Stimulated activated naive CD4-positive, alpha-beta T cell treated with Interleukin-2 at 50 U/mL for 16 hours (primary cell): ENCODE results near the gene SLC35E2B.
"Not testable (repeated sequence)": the region's sequence is repeated elsewhere in the genome, so short reads cannot be mapped to it uniquely, and the experiment has no call there.

Experiments used
- DNase-seq: peaks from one replicate; lab custom pipeline; 2025; lab: John Stamatoyannopoulos, UW

The SLC35E2B gene

DNA sequence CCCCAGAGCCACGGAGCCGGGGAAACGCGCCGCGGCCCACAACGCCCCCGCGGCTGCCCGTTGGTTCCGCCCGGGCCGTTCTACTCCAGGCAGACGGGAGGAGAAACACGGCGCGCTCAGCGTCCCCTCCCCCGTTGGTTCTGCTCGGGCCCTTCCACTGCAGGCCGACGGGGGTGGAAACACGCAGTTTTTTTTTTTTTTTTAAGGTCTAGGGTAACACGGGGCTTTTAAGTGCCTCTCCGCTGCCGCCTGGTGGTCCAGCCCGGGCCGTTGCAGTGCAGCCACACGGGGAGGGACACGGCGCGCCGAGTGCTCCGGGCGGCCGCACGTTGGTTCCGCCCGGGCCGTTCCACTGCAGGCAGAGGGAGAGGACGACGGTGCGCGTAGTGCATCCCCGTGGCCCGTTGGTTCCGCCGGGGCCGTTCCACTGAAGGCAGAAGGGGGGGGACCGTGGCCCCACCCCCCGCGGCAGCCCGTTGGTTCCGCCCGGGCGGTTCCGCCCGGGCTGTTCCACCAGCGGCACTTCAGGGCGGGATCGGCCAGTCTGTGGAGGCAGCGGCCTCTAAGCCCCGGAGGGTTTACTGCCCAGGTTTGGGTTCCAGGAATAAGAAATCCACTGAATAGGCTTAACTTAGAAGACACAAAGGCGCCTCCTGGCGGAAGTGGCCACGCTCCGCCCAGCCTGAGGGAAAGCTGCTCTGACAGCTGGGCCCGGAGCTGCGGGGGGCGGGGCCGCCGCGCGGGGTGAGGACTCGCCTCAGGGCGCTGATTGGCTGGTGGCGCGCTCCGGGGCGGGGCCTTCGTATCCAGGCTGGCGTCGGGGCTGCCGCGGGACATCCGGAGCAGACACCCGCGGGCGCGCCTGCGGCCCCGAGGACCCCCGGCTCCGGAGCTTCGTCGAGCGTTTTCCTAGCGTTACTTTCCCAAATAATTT lies at the start of gene SLC35E2B:
Gene SLC35E2B (minus strand): TSS at position 82 of the 934 bp plus-strand sequence. CDS start 16,096 bp downstream, outside the sequence.
- peak; percentile 77 for DNase-seq

- DNase-seq = not testable (repeated sequence)
Measured at GRCh38 chr1:1741013-1741412, 48.4 kb upstream of the SLC35E2B start.

GRCh38 chr1:1738799-1739337 lies 46.3 kb upstream of the SLC35E2B start:
- DNase-seq = not testable (repeated sequence)

DNA sequence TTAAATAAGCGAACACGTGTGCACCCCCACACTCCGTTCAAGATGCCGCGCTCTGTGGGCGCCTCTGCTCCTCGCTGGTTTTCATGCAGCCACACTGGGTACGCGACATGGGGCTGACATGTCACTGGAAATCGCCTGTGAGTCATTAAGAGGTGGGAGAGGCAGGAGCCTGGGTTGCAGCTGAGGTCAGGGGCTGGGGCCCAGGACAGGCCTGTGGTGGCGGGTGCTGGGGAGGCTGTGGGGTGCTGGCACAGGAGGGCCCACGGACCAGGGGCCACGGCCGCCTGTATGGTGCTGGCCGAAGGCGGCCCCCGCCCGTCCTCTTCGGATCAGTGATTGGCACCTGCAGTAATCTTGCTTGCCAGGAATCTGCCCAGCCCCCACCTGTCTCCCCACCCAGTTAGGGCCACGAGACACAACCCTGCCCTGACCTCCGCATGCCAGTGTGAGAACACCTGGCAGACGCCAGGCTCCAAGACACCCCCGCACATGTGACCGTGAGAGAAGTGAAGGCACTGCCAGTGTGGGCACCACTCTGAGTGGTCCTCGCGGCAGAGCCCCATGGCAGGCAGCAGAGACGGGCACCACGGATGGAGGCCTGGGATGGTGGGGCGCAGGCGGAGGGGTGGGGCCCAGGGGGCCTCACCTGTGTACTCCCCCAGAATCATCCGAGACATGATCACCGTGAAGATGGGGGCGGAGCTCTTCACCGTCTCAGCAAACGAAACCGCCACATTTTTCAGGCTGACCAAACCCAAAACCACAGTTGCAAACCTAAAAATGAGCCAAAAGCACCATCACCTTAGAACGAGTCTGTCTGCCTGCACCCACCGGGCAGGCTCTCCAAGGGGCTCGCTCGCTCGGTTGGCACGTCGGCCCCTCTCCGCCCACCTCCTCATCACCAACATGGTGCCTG lies 45.3 kb upstream of the SLC35E2B start:
- not testable (repeated sequence) for DNase-seq

DNA sequence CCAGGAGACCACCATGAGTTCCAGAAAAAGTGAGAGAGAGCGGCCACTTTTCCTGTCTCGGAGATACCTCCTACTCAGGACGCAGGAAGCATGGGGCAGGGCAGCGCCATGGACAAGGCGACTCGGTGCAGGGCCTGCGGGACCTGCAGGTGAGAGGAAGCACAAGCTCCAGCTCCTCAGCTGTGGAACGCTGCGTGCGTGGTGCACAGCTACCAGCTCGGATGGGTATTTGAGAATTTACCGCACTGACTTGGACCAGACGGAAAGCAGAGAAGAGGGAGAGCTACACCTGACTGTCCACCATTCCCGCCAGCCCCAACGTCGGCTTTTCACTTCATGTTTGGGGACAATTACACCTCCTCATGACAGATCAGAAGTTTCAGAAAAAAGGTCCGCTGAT lies 39.8 kb upstream of the SLC35E2B start:
- no peak for DNase-seq

GRCh38 chr1:1730870-1731269 lies 38.3 kb upstream of the SLC35E2B start:
- no peak for DNase-seq

DNA sequence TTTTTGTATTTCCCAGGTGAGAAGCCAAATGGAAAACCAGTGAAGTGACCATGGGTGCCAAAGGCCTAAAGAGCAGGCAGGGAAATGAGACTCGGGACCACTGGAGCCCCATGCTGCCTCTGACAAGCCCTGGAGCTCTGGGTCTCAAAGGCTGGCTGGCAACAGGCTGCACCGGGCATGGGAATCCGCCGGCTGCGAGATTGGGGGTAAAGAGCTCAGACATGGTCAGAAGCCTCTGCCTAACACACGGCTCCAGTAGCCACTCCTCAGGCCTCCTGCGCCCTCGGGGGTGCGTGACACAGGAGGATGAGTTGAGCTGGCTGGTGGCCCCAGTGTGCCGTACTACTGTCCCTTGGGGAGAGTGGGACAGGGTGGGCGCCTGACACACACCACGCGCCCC lies 37.6 kb upstream of the SLC35E2B start:
- not testable (repeated sequence) for DNase-seq

- DNase-seq = not testable (repeated sequence)
Measured at GRCh38 chr1:1729116-1729816, 36.7 kb upstream of the SLC35E2B start.

DNA sequence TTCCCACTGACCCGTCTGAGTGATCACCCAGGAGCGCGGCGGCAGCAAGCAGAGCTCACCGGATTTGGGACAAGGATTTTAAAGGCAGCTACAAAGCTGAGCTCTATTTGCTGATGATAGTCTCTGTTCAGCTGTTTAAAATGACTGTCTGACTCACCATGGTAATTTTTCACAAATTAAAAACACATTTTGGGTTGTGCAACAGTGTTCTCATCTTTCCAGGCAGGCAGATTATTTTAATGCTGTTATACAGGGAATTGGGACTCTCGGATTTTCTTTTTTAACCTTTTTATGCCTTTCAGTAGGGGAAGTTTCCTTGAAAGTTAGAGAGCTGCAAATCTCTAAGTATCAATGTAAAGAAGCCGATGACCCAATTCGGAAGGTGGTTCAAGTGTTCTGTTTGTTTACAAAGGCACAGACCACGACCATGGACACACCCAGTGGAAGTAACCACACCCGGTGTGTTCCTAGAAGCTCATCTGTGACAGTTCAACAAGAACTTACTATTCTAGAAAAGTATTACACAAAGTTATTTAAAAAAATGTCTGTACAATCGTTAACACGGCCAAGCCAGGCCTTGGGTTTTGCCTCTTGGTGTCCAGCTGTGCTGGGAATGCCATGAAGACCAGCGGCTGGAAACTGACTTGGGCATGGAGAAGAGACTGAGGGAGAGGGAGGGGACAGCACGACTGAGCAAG lies 35.9 kb upstream of the SLC35E2B start:
- DNase-seq = peak; percentile 5

GRCh38 chr1:1727131-1727651 lies 34.6 kb upstream of the SLC35E2B start:
- not testable (repeated sequence) for DNase-seq

DNA sequence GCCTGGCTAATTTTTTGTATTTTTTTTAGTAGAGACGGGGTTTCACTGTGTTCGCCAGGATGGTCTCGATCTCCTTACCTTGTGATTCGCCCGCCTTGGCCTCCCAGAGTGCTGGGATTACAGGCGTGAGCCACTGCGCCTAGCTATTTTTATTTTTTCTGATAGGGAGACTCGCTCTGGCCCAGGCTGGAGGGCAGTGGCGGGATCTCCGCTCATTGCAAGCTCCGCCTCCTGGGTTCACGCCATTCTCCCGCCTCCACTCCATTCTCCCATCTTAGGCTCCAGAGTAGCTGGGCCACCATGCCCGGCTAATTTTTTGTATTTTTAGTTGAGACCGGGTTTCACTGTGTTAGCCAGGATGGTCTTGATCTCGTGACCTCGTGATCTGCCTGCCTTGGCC lies 33.5 kb upstream of the SLC35E2B start:
- DNase-seq = not testable (repeated sequence)

GRCh38 chr1:1724035-1724864 lies 31.7 kb upstream of the SLC35E2B start, which contains the start of gene CDK11A:
Gene CDK11A (minus strand): TSS chr1:1724357. CDS start chr1:1722818, 1,539 bp downstream.
- peak; percentile 95 for DNase-seq

GRCh38 chr1:1721201-1721600 lies 28.6 kb upstream of the SLC35E2B start:
- DNase-seq = no peak

GRCh38 chr1:1715109-1715883 lies 22.7 kb upstream of the SLC35E2B start:
- DNase-seq = not testable (repeated sequence)

DNA sequence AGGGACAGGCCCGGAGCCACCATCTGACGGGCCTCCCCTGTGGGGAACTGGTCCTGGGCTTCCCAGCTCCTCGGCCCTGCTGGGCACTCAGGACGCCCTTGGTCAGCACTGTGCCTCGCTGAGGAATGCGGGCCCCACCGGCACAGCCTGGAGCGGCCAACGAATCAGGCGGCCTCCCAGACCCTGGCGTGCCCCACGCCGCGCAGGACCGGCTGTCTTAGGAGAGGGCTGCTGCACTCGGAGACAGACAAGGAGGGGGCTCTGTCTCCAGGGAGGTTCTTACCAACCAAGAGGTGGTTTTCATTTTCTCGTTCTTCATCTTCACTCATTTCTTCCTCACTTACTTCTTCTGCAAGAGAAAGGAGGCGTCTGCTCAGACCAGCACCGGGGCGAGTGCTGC lies 15.3 kb upstream of the SLC35E2B start:
- DNase-seq = not testable (repeated sequence)

DNA sequence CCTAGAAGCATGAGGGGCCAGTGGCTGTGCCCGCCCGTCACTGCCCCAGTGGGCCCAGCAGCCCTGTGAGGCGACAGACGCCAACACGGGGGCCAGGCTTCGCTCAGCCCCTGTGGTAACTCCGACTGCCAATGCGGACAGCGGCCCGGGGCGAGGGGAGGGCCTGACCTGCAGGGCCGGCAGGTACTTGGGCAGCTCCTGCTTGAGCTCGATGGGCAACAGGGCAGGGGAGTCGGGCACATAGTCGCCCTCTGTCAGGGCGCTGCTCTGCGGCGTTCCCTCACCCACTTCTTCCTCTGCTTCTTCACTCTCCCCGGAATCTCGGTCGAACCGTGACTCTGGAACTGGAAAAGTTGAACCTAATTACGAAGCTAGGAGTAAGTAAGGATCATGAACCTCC lies 14.6 kb upstream of the SLC35E2B start:
- not testable (repeated sequence) for DNase-seq

DNA sequence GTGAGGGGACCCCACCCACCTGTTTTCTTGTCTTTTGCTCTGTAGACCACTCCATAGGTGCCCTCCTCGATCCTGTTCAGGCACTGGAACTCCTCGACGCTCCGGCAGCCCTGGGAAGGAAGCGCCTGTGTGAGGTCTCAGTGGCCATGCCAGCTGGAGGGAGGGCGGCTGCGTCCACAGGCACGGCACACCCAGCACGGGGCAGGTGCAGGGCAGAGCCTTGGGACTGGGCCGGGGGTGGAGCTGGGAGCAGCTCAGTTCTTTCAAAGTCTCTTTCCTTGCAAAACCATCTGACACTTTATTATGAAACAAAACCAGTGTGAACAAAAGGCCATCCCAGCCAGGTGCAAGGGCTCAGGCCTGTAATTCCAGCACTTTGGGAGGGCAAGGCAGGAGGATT lies 13.0 kb upstream of the SLC35E2B start:
- DNase-seq = not testable (repeated sequence)

DNA sequence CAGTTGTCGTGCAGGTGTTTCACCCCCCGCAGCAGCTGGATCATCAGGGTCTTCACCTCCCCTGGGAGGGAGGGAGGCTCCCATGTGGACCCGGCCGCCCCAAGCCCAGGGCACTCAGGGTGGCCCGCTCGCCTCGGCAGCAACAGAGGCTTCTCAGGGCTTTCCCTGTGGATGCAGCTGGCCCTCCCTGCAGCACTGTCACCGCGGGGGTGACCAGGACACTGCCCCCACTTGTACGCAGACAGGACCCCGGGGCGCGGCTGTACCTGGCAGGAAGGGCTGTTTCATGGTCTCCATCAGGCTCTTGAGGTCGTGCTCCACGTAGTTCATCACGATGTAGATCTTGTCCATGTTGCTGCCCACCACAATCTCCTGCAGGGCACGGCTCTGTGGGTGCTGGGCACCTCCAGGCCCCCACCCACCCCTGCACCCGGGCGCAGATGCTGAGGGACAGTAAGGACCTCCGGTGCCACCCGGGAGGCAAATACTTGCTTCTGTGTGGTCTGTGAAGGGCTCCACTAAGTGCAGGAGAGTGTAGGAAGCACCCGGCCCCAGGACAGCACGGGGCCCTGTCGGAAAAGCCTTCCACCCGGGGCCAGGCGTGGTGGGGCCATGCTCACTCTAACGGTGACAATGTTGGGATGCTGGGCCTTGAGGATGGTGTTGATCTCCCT lies 11.8 kb upstream of the SLC35E2B start:
- not testable (repeated sequence) for DNase-seq
